SK-N-SH (cell line): ENCODE measurements around the gene TNPO1. TPM values are rescaled to one million over a fixed set of nuclear protein-coding genes. Genes with fewer than 3 reads are reported as not detected.

ENCODE experiments used
- CTCF ChIA-PET: fragments of 300-600, 350-600 bp; formaldehyde crosslinking; extraction: SDS; loops from one replicate; lab custom pipeline; 2021; lab: Yijun Ruan, JAX
- POLR2A ChIA-PET: fragments of 350-600 bp; sonication (Branson Sonifier 250); formaldehyde crosslinking; extraction: SDS; loops from one replicate; lab custom pipeline; 2020; ENCODE audit warnings: antibody characterized with exemption, inconsistent platforms; lab: Yijun Ruan, JAX
- DNase-seq: peaks from one replicate; pipeline ENCODE4 v3.0.0; 2012
- H2AFZ ChIP-seq: fragments of 200-600 bp; sonication (generic); 2 replicates; pipeline ENCODE4 v1.8.1; 2016; ENCODE audit warnings: antibody characterized with exemption, mild to moderate bottlenecking, low read depth
- H3F3A ChIP-seq: fragments of 200-600 bp; sonication (generic); replicated peaks from 2 replicates; pipeline ENCODE3; 2016; ENCODE audit warnings: antibody characterized with exemption, mild to moderate bottlenecking; ENCODE audit not compliant: insufficient read depth
- H3K27ac ChIP-seq, 2 experiments: fragments of 200-500 bp in 1 of 2; fragments of 200-600 bp in 1 of 2; sonication (Bioruptor generic) in 1 of 2; sonication (generic), shearing (Covaris generic) in 1 of 2; 2 replicates each; pipeline versions ENCODE4 v1.5.1 to v1.6.1; 2014 to 2016; ENCODE audit warnings: low read depth in 2 of 2, inconsistent platforms in 1 of 2, low read length in 1 of 2, mild to moderate bottlenecking in 1 of 2, mixed read lengths in 1 of 2
- H3K27me3 ChIP-seq: fragments of 200-600 bp; sonication (generic), shearing (Covaris generic); 2 replicates; pipeline ENCODE4 v1.6.1; 2016; ENCODE audit warnings: mixed run types; ENCODE audit not compliant: insufficient read depth
- H3K36me3 ChIP-seq, 2 experiments: fragments of 200-500 bp in 1 of 2; fragments of 200-600 bp in 1 of 2; sonication (Bioruptor generic) in 1 of 2; sonication (generic) in 1 of 2; replicated peaks in 1 of 2; 2 replicates each; pipeline versions ENCODE3 to v1.5.1; 2014 to 2016; ENCODE audit warnings: low read length in 1 of 2, mild to moderate bottlenecking in 1 of 2; ENCODE audit not compliant: insufficient read depth in 2 of 2, control insufficient read depth in 1 of 2
- H3K4me1 ChIP-seq, 2 experiments: fragments of 200-500 bp in 1 of 2; fragments of 200-600 bp in 1 of 2; sonication (Bioruptor generic) in 1 of 2; sonication (generic), shearing (Covaris generic) in 1 of 2; 2 replicates each; pipeline versions ENCODE4 v1.5.1 to v1.6.1; 2014 to 2016; ENCODE audit warnings: low read depth in 1 of 2, low read length in 1 of 2, mixed run types in 1 of 2; ENCODE audit not compliant: insufficient read depth in 2 of 2, control insufficient read depth in 1 of 2
- H3K4me2 ChIP-seq: fragments of 200-600 bp; sonication (generic), shearing (Covaris generic); 2 replicates; pipeline ENCODE4 v1.6.1; 2017; ENCODE audit warnings: mixed run types
- H3K4me3 ChIP-seq, 2 experiments: fragments of 200-500 bp in 1 of 2; fragments of 200-600 bp in 1 of 2; sonication (Bioruptor generic) in 1 of 2; sonication (generic), shearing (Covaris generic) in 1 of 2; 2 replicates each; pipeline versions ENCODE4 v1.5.1 to v1.8.1; 2014 to 2016; ENCODE audit warnings: low read depth in 2 of 2, inconsistent platforms in 1 of 2, low read length in 1 of 2, mild to moderate bottlenecking in 1 of 2, mixed read lengths in 1 of 2, moderate library complexity in 1 of 2
- H3K79me2 ChIP-seq: fragments of 200-600 bp; sonication (generic); 2 replicates; pipeline ENCODE4 v1.8.1; 2017; ENCODE audit warnings: mild to moderate bottlenecking; ENCODE audit not compliant: insufficient read depth
- H3K9ac ChIP-seq: fragments of 200-600 bp; sonication (generic); 2 replicates; pipeline ENCODE4 v1.6.1; 2017; ENCODE audit warnings: mixed run types
- H3K9me2 ChIP-seq: fragments of 200-600 bp; sonication (generic); 2 replicates; pipeline ENCODE4 v1.6.1; 2017; ENCODE audit warnings: mixed run types
- H3K9me3 ChIP-seq: fragments of 200-600 bp; sonication (generic); 2 replicates; pipeline ENCODE4 v1.6.1; 2017; ENCODE audit warnings: mixed run types, mild to moderate bottlenecking, moderate library complexity
- H4K20me1 ChIP-seq: fragments of 200-600 bp; sonication (generic); 2 replicates; pipeline ENCODE4 v1.6.1; 2017; ENCODE audit warnings: mild to moderate bottlenecking, mixed run types; ENCODE audit not compliant: insufficient read depth
- ELF1 ChIP-seq: IDR thresholded peaks from 2 replicates; pipeline ENCODE4 v1.4.0; 2012
- RCOR1 ChIP-seq: fragments of 150-350 bp; IDR thresholded peaks from 2 replicates; pipeline ENCODE4 v1.6.1; 2017; ENCODE audit warnings: antibody characterized with exemption, low read length
- REST ChIP-seq: IDR thresholded peaks from 2 replicates; pipeline ENCODE4 v1.6.1; 2012; ENCODE audit warnings: mild to moderate bottlenecking, low read depth, low read length, moderate library complexity
- RFX5 ChIP-seq: IDR thresholded peaks from 2 replicates; pipeline ENCODE4 v1.6.1; 2012; ENCODE audit warnings: mild to moderate bottlenecking, improper control_type of control experiment, low read length
- RXRA ChIP-seq: IDR thresholded peaks from 2 replicates; pipeline ENCODE4 v1.4.0; 2012; ENCODE audit warnings: low read depth, mild to moderate bottlenecking, borderline replicate concordance
- TAF1 ChIP-seq: IDR thresholded peaks from 2 replicates; pipeline ENCODE4 v1.6.1; 2012; ENCODE audit warnings: low read depth, mild to moderate bottlenecking, low read length, moderate library complexity, borderline replicate concordance
- TEAD4 ChIP-seq: IDR thresholded peaks from 2 replicates; pipeline ENCODE4 v1.4.0; 2012; ENCODE audit warnings: mild to moderate bottlenecking, borderline replicate concordance; ENCODE audit not compliant: insufficient read depth
- USF1 ChIP-seq: IDR thresholded peaks from 2 replicates; pipeline ENCODE4 v1.4.0; 2012; ENCODE audit warnings: low read depth, borderline replicate concordance
- USF2 ChIP-seq: fragments of 150-350 bp; IDR thresholded peaks from 2 replicates; pipeline ENCODE4 v1.6.1; 2017; ENCODE audit warnings: antibody characterized with exemption, low read length, low read depth, borderline replicate concordance
- WGBS: methylation state at CpG from one replicate; pipeline ENCODE4 v1.1.6; 2017; ENCODE audit warnings: low lambda C conversion rate; 5-methylcytosine and 5-hydroxymethylcytosine counted together
- polyA plus RNA-seq, 3 experiments: library from polyadenylated mRNA; depleted of rRNA; stranded (reverse); fragments of >200 nt; gene quantifications; 2 replicates each; pipeline ENCODE4 v1.2.3, GENCODE V29; 2012

The TNPO1 gene
- polyA plus RNA-seq, 1 of the 3 experiments (the other 2 are of a cell fraction), result 19.9 TPM

DNA sequence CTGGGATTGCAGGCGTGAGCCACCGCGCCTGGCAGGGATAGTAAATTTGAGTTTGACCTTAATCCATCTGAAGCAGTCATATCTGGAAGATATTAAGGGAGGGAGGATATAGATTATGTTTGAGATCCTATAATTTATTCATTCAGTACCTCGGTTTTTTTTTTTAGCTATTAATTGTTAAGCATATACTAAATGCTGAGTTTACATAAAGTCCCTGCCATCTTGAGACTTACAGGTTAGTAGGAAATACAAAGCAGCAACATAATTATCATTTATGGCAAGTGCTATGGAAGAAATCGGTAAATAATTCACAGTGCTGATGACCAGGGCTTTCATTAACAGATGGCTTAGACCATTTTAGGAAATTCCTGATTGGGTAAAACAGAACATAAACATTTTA lies 72.9 kb downstream of the TNPO1 start (continued):
- TF ChIP-seq REST (no peak), USF2 (no peak), TEAD4 (no peak), ELF1 (no peak), RCOR1 (no peak), RXRA (no peak)

DNA sequence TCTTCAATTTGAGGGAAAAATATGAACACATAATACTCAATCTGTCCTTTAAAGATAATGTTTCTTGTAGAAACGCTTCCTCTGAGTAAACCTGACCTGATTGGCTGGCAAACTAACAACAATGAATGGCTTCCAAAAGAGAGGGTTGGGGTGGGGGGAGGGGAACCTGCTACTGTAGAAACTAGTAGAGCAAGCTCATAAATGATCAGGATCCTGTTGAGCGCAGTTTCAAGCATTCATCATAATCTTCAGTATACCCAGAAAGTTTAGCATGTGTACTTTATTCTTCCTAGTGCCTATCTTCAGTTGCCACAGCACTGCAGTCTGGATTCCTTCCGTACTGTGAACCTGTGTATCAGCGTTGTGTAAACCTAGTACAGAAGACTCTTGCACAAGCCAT lies 76.4 kb downstream of the TNPO1 start:
- Histone ChIP-seq H3K27ac (no peak overlapping the region; a peak in 1 of 4 replicates), H3K4me3 (no peak overlapping the region), H3K4me1 (no peaks in the 10 kb centered on the region; a peak in 1 of 4 replicates), H3K79me2 (peaks cover 71% of the 10 kb centered on the region), H3K4me2 (no peak overlapping the region), H2AFZ (no peak overlapping the region), H3K9me2 (no peaks in the 10 kb centered on the region), H4K20me1 (peaks cover 3% of the 10 kb centered on the region; the same call in 1 of the 2 replicates), H3F3A (peaks cover 20% of the 10 kb centered on the region), H3K36me3 (peaks cover 85 to 98% of the 10 kb centered on the region in 2 experiments), H3K9ac (no peak overlapping the region), H3K9me3 (no peaks in the 10 kb centered on the region), H3K27me3 (no peaks in the 10 kb centered on the region)
- CTCF ChIA-PET, result interaction anchor here (1.2 to 1.8 kb wide), 2 partner anchors 29 to 537 kb away, joined by 3 read pairs; no protein-coding TSS in a partner anchor
- no peak for TF ChIP-seq USF1
- no peak for TF ChIP-seq RCOR1
- TF ChIP-seq TAF1, result no peak
- TF ChIP-seq RFX5, result no peak
- no peak for TF ChIP-seq REST
- POLR2A ChIA-PET, result no interaction called here
- DNase-seq, result no peak
- WGBS, result 95% methylated on average over 4 of the region's 4 CpGs
